NCI-H526 treated with DMSO at 0.1 percent for 48 hours (cell line): Measurements from ENCODE around the gene EIF2A.
"Not testable (repeated sequence)": the region's sequence is repeated elsewhere in the genome, so short reads cannot be mapped to it uniquely, and the experiment has no call there.

Experiments used
- DNase-seq: peaks from one replicate; lab custom pipeline; 2025; lab: John Stamatoyannopoulos, UW

EIF2A gene

DNA sequence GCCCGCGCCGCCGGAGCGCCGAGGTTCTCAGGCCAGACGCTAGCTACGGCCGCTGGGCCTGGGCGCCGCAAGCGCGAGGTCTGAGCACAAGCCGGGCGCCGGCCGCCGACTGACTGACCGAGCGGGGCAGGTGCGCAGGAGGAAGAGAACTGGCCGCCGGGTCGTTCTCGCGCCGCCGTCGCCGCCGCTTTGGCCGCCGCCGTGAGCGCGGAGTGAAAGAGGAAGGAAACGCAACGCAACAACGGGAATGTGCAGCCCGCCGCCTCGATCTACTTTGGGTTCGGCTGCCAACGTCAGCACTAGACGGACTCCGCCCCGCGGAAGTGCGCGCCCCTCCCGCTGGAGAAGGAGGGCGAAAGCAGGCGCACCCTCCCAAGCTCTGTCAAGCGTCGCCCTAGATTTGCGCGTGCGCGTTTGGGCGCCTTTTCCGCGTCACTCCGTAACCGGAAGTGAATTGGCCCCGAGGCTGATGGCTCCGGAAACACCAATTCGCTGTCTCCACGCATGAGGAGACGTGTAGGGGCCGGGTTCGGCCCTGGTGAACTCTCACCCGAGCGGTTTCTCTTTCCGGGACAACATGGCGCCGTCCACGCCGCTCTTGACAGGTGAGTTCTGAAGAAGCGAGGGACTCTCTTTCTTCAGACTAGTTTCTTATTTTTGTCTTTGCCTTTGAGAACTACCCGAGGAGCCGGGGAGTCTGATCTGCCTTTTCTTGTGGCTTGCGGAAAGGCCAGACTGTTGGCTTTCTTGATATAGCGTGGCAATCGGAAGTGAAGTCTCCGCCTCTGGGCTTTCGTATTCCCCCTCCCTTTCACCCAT, at the start of gene EIF2A, which contains the start of gene SERP1:
Gene EIF2A (plus strand): TSS at position 562 of the 819 bp plus-strand sequence. CDS start 16 bp downstream, at position 578.
Gene SERP1 (minus strand): TSS at position 271 of the 819 bp plus-strand sequence. CDS start 361 bp downstream, outside the sequence.
- peak; percentile 99 for DNase-seq

DNA sequence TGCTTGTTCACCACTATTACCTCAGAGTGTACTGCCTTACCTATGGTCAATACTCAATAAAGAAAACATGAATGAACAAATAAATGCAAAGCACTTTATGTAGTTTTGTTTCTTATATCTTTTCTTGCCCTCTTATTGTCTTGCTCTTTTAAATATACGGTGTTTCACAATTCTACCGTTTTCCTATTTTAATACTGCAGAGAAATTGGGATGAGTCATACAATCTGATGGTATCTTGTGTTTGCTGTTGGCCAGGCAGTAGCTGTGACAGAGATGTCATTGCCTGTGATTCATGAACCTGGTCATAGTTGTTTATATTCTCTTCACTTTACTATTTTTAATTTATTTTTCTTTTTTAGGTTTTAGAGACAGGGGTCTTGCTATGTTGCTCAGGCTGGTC, 48.6 kb upstream of the EIF2A start:
- DNase-seq, result no peak

DNA sequence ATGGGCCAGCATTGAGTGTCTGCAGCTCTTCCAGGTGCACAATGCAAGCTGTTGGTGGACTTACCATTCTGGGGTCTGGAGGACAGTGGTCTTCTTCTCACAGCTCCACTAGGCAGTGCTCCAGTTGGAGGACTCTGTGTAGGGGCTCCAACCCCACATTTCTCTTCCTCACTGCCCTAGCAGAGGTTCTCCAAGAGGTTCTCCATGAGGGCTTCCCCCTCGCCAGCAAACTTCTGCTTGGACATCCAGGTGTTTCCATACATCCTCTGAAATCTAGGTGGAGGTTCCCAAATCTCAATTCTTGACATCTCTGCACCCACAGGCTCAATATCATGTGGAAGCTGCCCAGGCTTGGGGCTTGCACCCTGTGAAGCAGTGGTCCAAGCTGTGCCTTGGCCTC, 45.6 kb upstream of the EIF2A start:
- not testable (repeated sequence) for DNase-seq

DNA sequence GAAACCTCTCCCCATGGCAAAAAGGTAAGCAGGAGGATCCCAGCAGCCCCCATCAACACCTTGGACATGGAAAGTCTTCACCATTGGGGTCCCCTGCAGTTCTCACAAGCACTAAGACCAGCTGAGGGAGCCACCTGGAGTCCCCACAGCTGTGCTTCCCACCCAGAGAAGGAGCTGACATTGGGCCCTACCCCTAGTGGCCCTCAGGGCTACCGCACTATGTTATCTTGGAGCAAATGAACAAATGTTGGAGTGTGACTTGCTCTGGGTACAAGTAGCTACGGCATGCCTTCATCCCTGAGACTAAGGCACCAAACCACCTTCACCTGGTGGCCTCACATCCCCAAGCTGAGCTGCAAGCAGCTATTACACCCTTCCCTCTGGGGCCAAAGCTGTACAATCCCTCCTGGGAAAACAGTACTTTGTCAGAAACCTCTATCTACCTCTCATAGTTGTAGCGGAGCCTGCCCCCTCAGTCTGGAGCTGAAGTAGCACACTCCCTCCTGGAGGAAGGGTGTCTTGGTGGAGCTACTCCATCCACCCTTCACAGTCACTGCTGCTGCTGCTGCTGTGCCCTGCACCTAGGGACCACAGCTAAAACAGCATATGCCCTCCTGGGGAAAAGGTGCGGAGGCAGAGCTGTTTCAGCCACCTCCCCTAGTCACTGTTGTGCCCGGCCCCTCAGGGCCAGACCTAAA, 43.0 kb upstream of the EIF2A start:
- no peak for DNase-seq

DNA sequence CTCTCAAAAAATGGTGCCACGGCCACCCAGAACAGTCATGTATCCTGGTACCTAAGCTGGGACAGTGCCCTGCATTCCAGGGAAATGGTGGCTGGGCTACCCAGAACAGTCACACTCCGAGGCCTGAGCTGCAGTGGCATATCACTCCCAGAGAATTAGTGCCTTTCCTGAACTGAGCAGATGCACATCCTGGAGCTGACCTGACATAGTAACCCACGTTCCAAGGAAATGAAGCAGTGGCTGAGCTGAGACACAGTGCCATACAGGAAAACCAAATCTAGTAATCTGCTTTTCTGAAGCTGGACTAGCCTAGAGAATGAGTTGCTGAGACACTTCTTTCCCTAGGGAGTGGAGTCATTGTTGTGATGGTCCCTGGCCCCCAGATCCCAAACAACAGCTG, 42.1 kb upstream of the EIF2A start:
- DNase-seq, result no peak

DNA sequence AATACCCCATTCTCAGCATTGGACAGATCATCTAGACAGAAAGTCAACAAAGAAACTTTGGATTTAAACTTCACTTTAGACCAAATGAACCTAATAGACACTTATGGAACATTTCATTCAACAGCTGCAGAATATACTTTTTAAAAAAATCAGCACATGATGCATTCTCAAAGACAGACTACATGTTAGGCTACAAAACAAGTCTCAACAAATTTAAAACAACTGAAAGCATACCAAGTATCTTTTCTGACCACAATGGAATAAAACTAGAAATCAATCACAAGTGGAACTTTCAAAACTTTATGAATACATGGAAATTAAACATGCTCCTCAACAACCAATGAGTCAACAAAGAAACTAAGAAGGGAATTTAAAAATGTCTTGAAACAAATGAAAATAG, 38.2 kb upstream of the EIF2A start:
- no peak for DNase-seq

DNA sequence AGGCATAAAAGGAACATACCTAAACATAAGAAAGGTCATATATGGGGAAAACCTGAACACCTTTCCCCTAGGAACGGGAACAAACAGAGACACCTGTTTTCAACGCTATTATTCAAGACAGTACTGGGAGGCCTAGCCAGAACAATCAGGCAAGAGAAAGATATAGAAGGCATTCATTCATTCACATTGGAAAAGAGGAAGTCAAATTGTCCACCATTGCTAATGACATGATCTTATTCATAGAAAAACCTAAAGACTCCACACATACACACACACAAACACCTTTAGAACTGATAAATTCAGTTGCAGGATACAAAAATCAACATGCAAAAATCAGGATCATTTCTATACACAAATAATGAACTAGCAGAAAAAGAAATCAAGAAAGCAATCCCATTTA, 36.8 kb upstream of the EIF2A start:
- no peak for DNase-seq

DNA sequence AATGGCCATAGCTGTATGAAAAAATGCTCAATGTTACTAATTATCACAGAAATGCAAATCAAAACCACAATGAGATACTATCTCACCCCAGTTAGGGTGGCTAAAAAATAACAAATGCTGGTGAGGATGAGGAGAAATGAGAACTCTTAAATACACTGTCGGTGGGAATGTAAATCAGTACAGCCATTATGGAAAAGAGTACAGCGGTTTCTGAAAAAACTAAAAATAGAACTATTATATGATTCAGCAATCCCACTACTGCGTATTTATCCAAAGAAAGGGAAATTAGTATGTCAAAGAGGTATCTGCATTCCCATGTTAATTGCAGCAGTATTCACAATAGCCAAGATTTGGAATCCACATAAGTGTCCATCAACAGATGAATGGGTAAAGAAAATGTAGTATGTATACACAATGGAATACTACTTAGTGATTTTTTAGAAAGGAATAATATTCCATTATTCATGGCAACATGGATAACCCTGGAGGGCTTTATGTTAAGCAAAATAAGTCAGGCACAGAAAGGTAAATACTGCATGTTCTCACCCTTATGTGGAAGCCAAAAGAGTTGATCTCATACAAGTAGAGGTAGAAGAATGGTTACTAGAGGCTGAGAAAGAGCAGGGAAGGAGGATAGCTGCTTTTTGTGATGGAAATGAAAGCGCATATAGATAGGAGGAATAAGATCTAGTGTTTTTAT, 35.3 kb upstream of the EIF2A start:
- peak; percentile 87 for DNase-seq

DNA sequence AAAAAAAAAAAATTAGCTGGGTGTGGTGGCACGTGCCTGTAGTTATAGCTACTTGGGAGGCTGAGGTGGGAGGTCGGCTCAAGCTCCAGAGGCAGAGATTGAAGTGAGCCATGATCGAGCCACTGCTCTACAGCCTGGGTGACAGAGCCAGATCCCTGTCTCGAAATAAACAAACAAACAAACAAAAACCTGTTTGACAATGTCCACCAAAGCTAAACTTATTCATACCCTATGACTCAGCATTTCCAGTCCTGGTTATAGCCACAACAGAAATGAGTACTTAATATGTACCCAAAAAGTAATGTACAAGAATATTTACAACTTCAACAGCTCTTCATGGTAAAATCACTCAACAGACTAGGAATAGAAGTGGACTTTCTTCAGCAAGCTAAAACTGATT, 31.4 kb upstream of the EIF2A start:
- DNase-seq, result no peak

DNA sequence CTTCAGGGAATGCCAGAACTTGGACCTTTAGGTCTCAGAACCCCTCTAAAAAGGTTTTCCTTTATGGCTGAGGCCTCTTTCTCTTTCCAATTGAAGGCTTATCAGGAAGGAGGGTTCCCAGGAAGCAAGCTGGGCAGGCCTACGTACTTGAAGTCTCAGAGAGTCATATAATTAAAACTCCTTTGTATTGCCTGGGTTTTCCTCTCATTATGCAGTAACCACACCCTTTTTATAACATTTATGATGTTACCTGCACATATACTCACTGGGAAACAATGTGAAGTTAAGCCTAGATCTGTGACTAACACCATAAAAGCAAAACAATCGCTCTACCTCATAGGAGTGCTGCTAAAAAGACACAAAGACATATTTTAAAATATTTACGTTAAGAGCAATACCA, 27.6 kb upstream of the EIF2A start:
- no peak for DNase-seq

DNA sequence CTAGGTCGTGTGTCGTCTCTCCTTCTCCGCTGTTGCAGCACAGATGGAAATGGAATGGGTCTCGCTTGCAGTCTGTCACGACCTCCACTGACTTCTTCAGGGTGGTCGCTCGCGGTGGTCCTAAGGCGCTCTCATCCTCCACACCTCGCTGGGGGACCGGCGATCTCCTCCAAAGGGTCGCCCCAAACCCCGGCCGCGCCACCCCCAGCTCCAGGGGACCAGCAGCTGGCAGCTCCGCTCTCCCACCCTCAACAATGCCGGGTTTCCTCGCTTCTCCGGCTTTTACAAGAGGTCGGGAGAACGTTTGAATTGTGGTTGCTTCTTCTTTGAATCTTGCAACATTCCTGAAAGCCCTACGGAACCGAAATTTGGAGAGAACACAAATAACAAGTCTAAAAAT, 26.2 kb upstream of the EIF2A start:
- no peak for DNase-seq

DNA sequence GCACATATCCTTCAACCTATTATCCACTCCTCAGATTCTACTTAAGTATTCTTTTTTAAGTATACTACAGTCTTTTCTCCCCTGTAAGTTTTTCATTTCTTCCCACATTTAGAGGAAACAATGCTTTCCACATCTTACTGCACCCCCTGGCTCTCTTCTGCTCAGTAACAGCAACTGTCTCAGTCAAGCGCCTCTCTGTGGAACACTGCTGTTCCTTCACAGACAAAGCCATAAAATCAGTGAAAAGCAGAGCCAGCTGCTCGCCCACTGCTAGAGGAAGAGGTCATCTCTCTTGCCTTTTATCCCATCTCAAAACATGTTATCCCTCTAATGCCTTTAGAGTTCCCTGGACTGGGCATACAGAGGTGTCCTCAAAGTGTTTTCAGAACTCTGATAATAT, 25.1 kb upstream of the EIF2A start:
- no peak for DNase-seq

DNA sequence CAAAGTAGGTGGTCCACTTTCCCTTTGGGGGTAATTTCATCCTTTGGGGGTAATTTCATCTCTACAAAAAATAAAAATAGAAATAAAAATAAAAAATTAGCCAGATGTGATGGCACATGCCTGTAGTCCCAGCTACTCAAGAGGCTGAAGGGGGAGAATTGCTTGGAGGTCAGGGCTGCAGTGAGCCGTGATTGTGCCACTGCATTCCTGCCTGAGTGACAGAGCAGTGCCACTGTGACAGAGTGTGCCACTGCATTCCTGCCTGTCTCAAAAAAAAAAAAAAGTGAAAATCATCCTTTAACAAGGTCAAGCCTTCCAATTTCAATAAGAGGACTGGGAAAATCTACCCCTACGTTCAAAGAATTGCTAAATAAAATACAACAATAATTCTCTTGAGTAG, 23.0 kb upstream of the EIF2A start:
- DNase-seq, result no peak

DNA sequence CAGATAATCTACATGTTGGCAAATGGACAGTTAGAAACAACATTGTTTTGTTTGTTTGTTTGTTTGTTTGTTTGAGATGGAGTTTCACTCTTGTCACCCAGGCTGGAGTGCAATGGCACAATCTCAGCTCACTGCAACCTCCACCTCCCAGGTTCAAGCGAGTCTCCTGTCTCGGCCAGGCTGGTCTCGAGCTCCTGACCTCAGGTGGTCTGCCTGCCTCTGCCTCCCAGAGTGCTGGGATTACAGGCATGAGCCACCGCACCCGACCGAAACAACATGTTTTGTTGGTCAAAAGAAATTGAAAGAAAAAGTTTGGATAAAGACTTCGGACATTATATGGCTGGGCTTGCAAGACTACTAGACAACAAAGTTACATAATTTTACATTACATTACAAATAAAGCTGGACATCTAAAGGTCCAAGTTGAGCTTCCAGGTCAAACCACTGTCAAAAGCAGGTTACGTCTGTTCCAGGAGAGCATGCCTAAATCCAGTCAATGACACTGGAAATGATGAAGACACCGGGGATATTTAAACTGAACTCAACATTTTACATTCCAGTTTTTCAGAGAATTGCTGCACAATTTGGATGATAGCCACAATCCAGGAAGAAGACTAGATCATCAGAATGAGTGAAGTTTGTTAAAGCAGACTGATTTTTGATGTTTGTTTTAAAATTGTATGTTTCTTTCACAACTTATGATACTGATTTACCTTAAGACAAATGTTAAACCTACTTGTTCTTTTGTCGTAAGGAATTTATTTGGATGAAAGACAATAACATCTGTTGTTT, 18.9 kb upstream of the EIF2A start:
- DNase-seq, result no peak

DNA sequence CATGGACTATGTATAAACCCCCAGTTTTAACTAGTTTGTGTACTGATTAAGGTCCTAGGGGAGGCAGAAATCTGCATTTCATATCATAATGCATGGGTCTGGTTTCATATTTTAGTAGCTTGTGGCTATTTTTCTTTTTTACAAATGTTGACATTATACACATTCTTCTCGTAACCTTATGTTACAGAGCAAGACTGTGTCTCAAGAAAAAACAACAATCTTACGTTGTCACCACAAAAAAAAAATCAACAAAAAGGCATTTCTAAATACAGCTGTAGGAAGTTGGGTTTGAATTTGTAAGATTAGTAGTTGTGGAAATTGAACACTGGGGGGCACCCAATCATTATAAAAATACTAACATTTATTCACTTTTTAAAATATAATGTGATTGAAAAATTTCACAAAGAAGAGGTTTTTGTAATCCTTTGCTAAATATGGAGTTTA, 18.2 kb upstream of the EIF2A start:
- DNase-seq, result peak; percentile 26

DNA sequence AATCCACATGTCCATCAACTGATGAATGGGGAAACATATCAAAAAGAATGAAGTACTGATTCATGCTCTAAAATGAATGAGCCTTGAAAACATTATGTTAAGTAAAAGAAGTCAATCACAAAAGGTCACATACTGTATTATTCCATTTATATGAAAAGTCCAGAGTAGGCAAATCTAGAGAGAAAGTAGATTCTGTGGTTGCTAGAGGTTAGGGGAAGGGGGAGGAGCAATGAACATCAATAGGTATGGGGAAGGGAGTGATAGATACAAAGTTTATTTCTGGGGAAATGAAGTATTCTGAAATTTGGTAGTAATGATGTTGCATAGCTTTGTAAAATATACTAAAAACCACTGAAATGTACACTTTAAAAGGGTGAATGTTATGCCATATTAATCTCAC, 14.8 kb upstream of the EIF2A start:
- no peak for DNase-seq

DNA sequence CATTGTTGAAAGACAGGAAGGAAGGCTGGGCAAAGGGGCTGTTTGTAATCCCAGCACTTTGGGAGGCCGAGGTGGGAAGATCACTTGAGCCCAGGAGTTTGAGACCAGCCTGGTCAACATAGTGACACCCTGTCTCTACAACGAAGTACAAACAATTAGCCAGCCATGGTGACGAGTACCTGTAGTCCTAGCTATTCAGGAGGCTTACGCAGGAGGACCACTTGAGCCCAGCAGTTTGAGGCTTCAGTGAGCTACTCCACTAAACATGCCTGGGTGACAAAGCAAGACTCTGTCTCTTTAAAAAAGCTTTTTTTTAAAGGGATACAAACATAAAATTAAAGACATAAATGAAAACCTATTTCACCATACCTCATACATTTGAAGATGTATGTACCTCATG, 11.4 kb upstream of the EIF2A start:
- no peak for DNase-seq

DNA sequence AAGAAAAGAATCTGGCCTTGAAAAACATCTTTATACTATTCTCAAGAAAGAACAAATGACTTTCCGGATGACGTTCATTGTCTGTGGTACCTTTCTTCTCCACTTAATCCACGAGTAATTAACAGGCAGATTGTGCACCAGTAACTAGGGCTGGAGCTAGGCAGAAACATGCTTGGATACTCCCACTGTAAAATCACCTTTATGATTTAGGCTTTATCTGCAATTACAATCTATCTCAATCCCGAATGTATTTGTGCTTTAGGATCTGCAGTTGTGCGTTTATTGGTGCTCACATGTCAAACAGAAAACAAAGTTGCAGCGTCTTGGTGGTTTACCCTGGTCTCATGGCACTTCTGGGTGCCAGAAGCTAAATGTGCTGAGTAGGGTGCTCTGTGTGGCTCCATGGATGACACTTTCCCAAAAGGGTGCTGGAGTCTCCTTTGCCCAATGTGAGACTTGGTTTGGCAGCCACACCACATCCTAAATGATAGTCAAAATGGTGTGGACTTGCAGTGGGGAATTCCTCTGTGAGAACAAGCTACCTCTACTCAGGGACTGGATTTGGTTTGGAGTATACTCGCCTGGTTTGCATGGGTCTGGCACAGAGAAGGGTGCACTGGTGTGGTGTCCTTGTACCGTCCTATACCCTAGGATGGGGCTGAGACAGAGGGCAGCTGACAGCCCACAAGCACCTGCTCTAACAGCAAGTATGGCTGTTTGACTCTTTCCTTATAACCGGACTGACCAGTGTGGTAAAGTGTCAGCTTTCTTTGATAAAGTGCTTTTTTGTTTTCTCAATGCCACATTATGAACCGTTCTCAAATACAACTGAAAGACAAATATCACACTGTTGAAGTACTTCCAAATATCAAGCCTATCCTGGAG, 8.0 kb upstream of the EIF2A start:
- no peak for DNase-seq

DNA sequence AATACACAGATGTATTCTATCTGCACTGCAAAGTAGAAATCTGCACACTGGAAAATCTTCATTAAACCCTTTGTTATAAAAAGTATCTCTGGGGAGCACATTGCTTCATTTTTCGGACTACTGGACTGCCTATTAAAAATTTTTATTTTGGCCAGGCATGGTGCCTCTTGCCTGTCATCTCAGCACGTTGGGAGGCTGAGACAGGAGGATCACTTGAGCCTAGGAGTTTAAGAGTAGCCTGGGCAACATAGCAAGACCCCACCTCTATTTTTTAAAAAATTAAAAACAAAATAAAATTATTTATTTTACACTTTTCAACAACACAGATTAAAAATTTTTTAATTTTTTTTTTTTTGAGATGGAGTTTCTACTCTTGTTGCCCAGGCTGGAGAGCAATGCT, 6.3 kb upstream of the EIF2A start:
- no peak for DNase-seq

DNA sequence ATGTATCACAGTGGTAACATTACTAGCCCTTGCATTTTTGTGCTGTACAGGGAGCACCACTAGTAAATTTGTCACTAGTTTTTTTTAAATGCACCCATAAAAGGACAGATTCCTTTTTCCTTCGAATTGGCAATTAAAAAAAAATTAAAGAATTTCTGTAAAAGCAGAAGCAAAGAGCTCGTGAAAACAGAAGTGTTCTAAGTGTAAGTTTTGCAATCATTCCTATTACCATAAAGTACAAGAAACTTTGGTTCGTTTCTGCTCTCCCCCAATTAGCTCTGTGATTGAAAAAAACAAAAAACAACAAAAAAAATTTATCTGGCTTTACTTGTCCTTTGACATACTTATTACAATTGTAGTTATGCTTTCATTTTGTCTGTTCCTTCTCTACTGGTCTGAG, 5.6 kb upstream of the EIF2A start:
- DNase-seq, result no peak

DNA sequence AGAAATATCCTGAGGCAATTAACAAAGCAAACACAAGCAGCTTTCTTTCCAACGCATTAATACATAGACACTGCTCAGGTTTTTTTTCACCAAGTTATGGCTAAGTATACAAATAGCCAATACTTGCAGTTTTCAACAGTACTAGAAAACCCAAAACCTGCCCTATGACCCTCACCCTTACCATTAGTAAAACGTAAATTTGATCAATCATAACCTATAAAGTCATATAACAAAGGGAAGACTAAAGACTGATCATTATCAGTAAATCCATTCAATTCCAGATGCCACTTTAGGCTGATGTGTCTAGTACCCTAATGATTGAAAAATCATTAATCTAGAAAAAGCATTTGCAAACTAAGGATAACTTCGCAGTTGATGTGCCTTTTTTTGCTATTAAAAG, 3.5 kb upstream of the EIF2A start:
- DNase-seq, result no peak
